ENCODE data around the gene SLC25A28. TPM values are rescaled to one million over a fixed set of nuclear protein-coding genes. Genes with fewer than 3 reads are reported as not detected.

Gene SLC25A28
- total RNA-seq, 4 donors from 2014 or later, result 20.7 to 38.3 (median 26.1) TPM

DNA sequence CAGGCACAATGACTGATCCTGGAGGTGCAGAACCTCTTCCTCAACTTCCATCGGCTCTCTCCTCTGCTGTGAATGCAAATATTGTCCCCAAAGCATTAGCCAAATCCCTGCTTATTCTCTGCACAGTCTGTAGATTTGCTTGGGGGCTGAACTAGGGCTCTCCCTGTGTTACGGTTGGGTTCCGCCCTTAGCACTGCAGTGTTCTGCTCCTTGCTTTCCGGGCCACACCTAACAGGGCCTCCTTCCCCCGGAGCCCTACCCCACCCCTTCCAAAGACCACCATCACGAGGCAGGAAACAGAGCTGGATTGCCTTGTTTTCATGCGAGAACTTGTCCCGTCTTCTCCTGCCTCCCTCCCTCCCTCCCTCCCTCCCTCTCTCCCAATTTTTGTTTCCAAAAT lies 36.6 kb downstream of the SLC25A28 start:
- intact Hi-C loops (cut with DNase I; ENCODE audit: low total_unique reads), result no loop called here

DNA sequence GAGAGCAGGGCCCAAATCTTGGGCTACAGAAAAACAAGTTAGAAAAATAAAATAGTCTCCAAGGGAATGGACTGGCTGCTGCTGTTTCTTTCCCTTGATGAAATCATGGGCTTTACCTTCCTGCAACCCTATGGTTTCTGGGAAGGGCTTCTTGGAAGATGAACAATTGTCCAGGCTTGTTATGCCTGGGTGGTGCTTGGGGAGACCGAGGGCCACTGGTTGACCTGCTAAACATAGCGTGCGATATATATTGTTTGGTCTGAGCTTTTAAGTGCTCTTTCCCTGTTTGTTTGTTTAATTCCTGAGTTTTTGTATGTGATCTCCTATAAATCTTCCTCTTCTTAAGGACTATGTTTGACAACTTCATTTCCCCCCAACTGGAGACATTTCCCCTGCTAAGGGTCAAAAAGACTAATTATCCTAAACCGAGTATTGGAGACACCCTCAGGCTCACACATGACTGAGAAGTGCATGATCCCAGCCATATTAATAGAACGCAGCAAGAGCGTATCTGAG lies 37.9 kb downstream of the SLC25A28 start:
- H3K36me3 ChIP-seq, result no peaks in the 10 kb centered on the region
- TF ChIP-seq POLR2A (IDR thresholded peaks at IDR 0.05), result no peak
- TF ChIP-seq, protein P1, sequence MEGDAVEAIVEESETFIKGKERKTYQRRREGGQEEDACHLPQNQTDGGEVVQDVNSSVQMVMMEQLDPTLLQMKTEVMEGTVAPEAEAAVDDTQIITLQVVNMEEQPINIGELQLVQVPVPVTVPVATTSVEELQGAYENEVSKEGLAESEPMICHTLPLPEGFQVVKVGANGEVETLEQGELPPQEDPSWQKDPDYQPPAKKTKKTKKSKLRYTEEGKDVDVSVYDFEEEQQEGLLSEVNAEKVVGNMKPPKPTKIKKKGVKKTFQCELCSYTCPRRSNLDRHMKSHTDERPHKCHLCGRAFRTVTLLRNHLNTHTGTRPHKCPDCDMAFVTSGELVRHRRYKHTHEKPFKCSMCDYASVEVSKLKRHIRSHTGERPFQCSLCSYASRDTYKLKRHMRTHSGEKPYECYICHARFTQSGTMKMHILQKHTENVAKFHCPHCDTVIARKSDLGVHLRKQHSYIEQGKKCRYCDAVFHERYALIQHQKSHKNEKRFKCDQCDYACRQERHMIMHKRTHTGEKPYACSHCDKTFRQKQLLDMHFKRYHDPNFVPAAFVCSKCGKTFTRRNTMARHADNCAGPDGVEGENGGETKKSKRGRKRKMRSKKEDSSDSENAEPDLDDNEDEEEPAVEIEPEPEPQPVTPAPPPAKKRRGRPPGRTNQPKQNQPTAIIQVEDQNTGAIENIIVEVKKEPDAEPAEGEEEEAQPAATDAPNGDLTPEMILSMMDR (IDR thresholded peaks at IDR 0.05 in 4 of 5, conservative IDR thresholded peaks at IDR 0.05 in 1 of 5), result no peak
- in situ Hi-C loops (cut with MboI; ENCODE audit: low sequenced_read_pairs in 4 of 4), result no loop called here
- H3K4me1 ChIP-seq, result no peaks in the 10 kb centered on the region
- no peak overlapping the region for H3K27ac ChIP-seq
- no peak overlapping the region for H3K4me3 ChIP-seq
- intact Hi-C loops (cut with DNase I; ENCODE audit: low total_unique reads), result no loop called here
- DNase-seq (no peak), ATAC-seq (no peak)
- H3K27me3 ChIP-seq, result no peaks in the 10 kb centered on the region
- no peaks in the 10 kb centered on the region for H3K9me3 ChIP-seq

More for the DNA sequence above, 36.6 kb downstream of the SLC25A28 start:
- no peaks in the 10 kb centered on the region for H3K4me1 ChIP-seq
- DNase-seq, result no peak
- no peak overlapping the region for H3K4me3 ChIP-seq
- no peak for TF ChIP-seq POLR2A (IDR thresholded peaks at IDR 0.05)
- TF ChIP-seq, protein P1 (IDR thresholded peaks at IDR 0.05 in 4 of 5, conservative IDR thresholded peaks at IDR 0.05 in 1 of 5), result no peak
- H3K27me3 ChIP-seq, result no peaks in the 10 kb centered on the region
- H3K9me3 ChIP-seq, result no peaks in the 10 kb centered on the region
- H3K27ac ChIP-seq, result no peak overlapping the region
- ATAC-seq, result no peak
- in situ Hi-C loops (cut with MboI; ENCODE audit: low sequenced_read_pairs in 4 of 4), result no loop called here
- no peaks in the 10 kb centered on the region for H3K36me3 ChIP-seq

DNA sequence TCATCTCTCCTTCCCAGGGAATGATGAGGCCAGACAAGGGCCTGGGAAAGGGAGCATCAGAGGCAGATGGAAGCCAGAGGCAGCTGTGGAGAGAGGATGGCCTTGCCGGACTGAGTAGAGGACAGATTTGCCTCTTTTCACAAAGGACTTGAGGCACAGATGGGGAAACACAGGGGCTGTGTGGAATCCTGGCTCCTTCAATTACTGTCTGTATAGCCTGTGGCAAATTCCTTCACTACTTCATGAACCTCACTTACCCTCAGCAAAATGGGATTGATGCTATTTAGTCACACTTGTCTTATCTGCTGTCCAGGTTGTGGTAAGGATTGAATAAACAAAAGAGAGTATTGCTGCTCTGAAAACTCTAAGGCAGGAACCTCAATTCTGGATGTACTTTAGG lies 40.3 kb downstream of the SLC25A28 start:
- Histone ChIP-seq H3K36me3 (no peaks in the 10 kb centered on the region), H3K9me3 (no peaks in the 10 kb centered on the region), H3K27me3 (no peaks in the 10 kb centered on the region), H3K4me3 (no peak overlapping the region), H3K27ac (no peak overlapping the region), H3K4me1 (no peaks in the 10 kb centered on the region)
- ATAC-seq (no peak), DNase-seq (no peak)
- in situ Hi-C loops (cut with MboI; ENCODE audit: low sequenced_read_pairs in 4 of 4) (no loop called here), intact Hi-C loops (cut with DNase I; ENCODE audit: low total_unique reads) (no loop called here)
- TF ChIP-seq, protein P1 (IDR thresholded peaks at IDR 0.05 in 4 of 5, conservative IDR thresholded peaks at IDR 0.05 in 1 of 5), result no peak
- no peak for TF ChIP-seq POLR2A (IDR thresholded peaks at IDR 0.05)

DNA sequence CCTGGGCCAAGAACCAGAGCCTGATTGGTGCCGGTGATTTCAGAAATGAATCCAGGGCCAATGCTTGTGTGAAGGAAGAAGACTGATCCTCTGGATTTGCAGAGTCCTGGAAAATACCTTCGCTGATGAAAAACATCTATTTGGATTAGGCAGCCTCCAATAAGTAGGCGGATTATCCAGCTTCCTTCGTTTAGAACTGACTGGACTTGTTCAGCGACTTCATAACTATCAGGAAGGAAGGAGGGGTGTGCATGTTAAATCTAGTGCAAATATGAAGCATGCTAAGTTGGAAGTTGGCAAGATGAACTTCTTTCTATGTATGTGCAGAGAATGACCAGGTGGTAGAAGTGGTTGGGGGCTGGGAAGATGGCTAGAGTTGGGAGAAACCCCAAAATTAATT lies 46.4 kb downstream of the SLC25A28 start:
- Histone ChIP-seq H3K9me3 (no peaks in the 10 kb centered on the region), H3K27ac (no peak overlapping the region), H3K4me3 (no peak overlapping the region), H3K27me3 (no peaks in the 10 kb centered on the region), H3K36me3 (no peaks in the 10 kb centered on the region), H3K4me1 (no peaks in the 10 kb centered on the region)
- no peak for DNase-seq
- in situ Hi-C loops (cut with MboI; ENCODE audit: low sequenced_read_pairs in 4 of 4) (no loop called here), intact Hi-C loops (cut with DNase I; ENCODE audit: low total_unique reads) (no loop called here)
- ATAC-seq, result no peak
- TF ChIP-seq, protein P1 (IDR thresholded peaks at IDR 0.05 in 4 of 5, conservative IDR thresholded peaks at IDR 0.05 in 1 of 5), result no peak
- no peak for TF ChIP-seq POLR2A (IDR thresholded peaks at IDR 0.05)

DNA sequence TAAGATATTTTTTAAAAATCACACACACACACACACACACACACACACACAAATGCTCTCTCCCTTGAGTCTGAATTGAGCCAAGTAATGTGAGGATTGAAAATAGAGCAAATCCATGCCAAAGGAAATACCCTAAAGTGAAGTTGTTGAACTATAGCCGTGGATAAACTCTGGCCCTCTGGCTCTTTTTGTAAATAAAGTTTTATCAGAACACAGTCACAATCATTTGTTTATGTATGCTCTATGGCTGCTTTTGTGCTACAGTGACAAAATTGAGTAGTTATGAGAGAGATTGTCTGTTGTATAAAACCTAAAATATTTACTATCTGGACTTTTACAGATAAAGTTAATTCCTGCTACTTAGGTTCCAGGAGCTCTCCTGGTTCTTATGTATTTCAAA lies 48.4 kb downstream of the SLC25A28 start:
- Histone ChIP-seq H3K36me3 (no peaks in the 10 kb centered on the region), H3K9me3 (no peaks in the 10 kb centered on the region), H3K27ac (no peak overlapping the region), H3K4me1 (no peaks in the 10 kb centered on the region), H3K4me3 (no peak overlapping the region), H3K27me3 (peaks cover 0 to 2% (median 0%) of the 10 kb centered on the region in 3 donors)
- intact Hi-C loops (cut with DNase I; ENCODE audit: low total_unique reads) (no loop called here), in situ Hi-C loops (cut with MboI; ENCODE audit: low sequenced_read_pairs in 4 of 4) (no loop called here)
- ATAC-seq, result no peak
- DNase-seq, result no peak
- TF ChIP-seq POLR2A (IDR thresholded peaks at IDR 0.05), result no peak
- TF ChIP-seq, protein P1 (IDR thresholded peaks at IDR 0.05 in 4 of 5, conservative IDR thresholded peaks at IDR 0.05 in 1 of 5), result no peak

Data from gastrocnemius medialis (tissue), 4 donors.